Kidney epithelial cell (primary cell): ENCODE results near the gene MCM3AP. TPM values are rescaled to one million over a fixed set of nuclear protein-coding genes. Genes with fewer than 3 reads are reported as not detected.
A peak's percentile ranks its signal among the peaks of the same experiment; 100 is the strongest.

Experiments
- DNase-seq: peaks from one replicate; pipeline ENCODE4 v3.0.0-alpha.2; 2010; ENCODE audit warnings: low read depth
- H3K27me3 ChIP-seq: 2 replicates; pipeline ENCODE4 v1.6.0; 2011; ENCODE audit warnings: low read length; ENCODE audit not compliant: control insufficient read depth, insufficient read depth
- H3K36me3 ChIP-seq: 2 replicates; pipeline ENCODE4 v1.5.1; 2011; ENCODE audit warnings: low read length; ENCODE audit not compliant: control insufficient read depth, insufficient read depth
- H3K4me3 ChIP-seq: 2 replicates; pipeline ENCODE4 v1.5.1; 2011; ENCODE audit warnings: low read depth, mild to moderate bottlenecking, control low read depth, low read length
- CTCF ChIP-seq: IDR thresholded peaks from 2 replicates; pipeline ENCODE4 v1.5.1; 2011; ENCODE audit warnings: mild to moderate bottlenecking, moderate library complexity, low read length, control low read depth, inconsistent platforms; ENCODE audit not compliant: insufficient read depth, poor library complexity, severe bottlenecking
- total RNA-seq: library from RNA; depleted of rRNA; stranded (reverse); fragments of >200 nt; gene quantifications from 2 replicates; pipeline ENCODE4 v1.2.3, GENCODE V29; 2015

Gene MCM3AP
- total RNA-seq, 1 donor from 2014 or later = 63.7 TPM

- H3K36me3 ChIP-seq = peaks cover 4% of the 10 kb centered on the region
- no peak for DNase-seq
Measured at GRCh38 chr21:46234436-46234950, 50.9 kb downstream of the MCM3AP start.

GRCh38 chr21:46229923-46230260, 55.5 kb downstream of the MCM3AP start:
- peaks cover 1% of the 10 kb centered on the region for H3K36me3 ChIP-seq
- H3K4me3 ChIP-seq = peak overlapping the region; percentile 64
- no peaks in the 10 kb centered on the region for H3K27me3 ChIP-seq
- DNase-seq = no peak
- no peak for TF ChIP-seq CTCF

More at GRCh38 chr21:46234436-46234950, 50.9 kb downstream of the MCM3AP start:
- Histone ChIP-seq H3K4me3 (no peak overlapping the region), H3K27me3 (no peaks in the 10 kb centered on the region)
- no peak for TF ChIP-seq CTCF

GRCh38 chr21:46229133-46229922, 56.1 kb downstream of the MCM3AP start:
- no peaks in the 10 kb centered on the region for H3K27me3 ChIP-seq
- TF ChIP-seq CTCF = peak; percentile 66
- H3K36me3 ChIP-seq = peaks cover 1% of the 10 kb centered on the region
- H3K4me3 ChIP-seq = peak overlapping the region; percentile 64
- DNase-seq = no peak

GRCh38 chr21:46228345-46229051, 56.9 kb downstream of the MCM3AP start, which contains the start of gene LSS:
Gene LSS, minus strand, starts transcription at chr21:46228774. Its CDS starts 29 bp downstream, at chr21:46228745.
- no peak for TF ChIP-seq CTCF
- Histone ChIP-seq H3K36me3 (peaks cover 1% of the 10 kb centered on the region), H3K27me3 (no peaks in the 10 kb centered on the region), H3K4me3 (peak within 1 kb of the TSS; percentile 96)
- DNase-seq = peak; percentile 82

- TF ChIP-seq CTCF = no peak
- DNase-seq = no peak
- Histone ChIP-seq H3K27me3 (no peaks in the 10 kb centered on the region), H3K36me3 (peaks cover 1% of the 10 kb centered on the region), H3K4me3 (peak overlapping the region; percentile 96)
Measured at GRCh38 chr21:46227811-46228344, 57.5 kb downstream of the MCM3AP start.
